IMR-90 (cell line): Measurements from ENCODE around the gene TP53TG3E. TPM values are rescaled to one million over a fixed set of nuclear protein-coding genes. Genes with fewer than 3 reads are reported as not detected.
"Not testable (repeated sequence)": the region's sequence is repeated elsewhere in the genome, so short reads cannot be mapped to it uniquely, and the experiment has no call there.

Experiments
- ATAC-seq: fragments of 200-7000 bp; cut with Tn5 transposase; 2 replicates; pipeline ENCODE4 v1.9.1; 2020; ENCODE audit warnings: low read depth, mild to moderate bottlenecking, moderate library complexity
- BruUV-seq: library from RNA; stranded (reverse); fragments of 400-500 nt; replicated peaks from 2 replicates; lab custom pipeline; 2021; lab: Mats Ljungman, UMichigan
- CTCF ChIA-PET: fragments of 300-600 bp; formaldehyde crosslinking; extraction: SDS; loops from one replicate; lab custom pipeline; 2021; ENCODE audit warnings: antibody characterized with exemption; lab: Yijun Ruan, JAX
- POLR2A ChIA-PET: fragments of 300-600 bp; sonication (Branson Sonifier 250); formaldehyde crosslinking; loops from one replicate; lab custom pipeline; 2022; ENCODE audit warnings: antibody characterized with exemption; ENCODE audit not compliant: unreplicated experiment; lab: Charles Lee
- DNase-seq: peaks from one replicate; pipeline ENCODE4 v3.0.0; 2013
- H2AFZ ChIP-seq: replicated peaks from 2 replicates; pipeline ENCODE3; 2013; ENCODE audit warnings: low read length, mild to moderate bottlenecking; ENCODE audit not compliant: poor library complexity
- H2AK5ac ChIP-seq: 2 replicates; pipeline ENCODE4 v1.6.1; 2013; ENCODE audit warnings: low read depth, low read length, inconsistent platforms
- H2AK9ac ChIP-seq: replicated peaks from 2 replicates; pipeline ENCODE3; 2013; ENCODE audit warnings: mild to moderate bottlenecking, low read depth, low read length, moderate library complexity; ENCODE audit not compliant: poor library complexity
- H2BK120ac ChIP-seq: 2 replicates; pipeline ENCODE4 v1.6.1; 2013; ENCODE audit warnings: low read depth, low read length, inconsistent platforms
- H2BK15ac ChIP-seq: 3 replicates; pipeline ENCODE4 v1.6.1; 2013; ENCODE audit warnings: low read depth, low read length, inconsistent platforms
- H2BK20ac ChIP-seq: 2 replicates; pipeline ENCODE4 v1.6.1; 2013; ENCODE audit warnings: low read depth, mild to moderate bottlenecking, inconsistent platforms, low read length, moderate library complexity
- H2BK5ac ChIP-seq: 2 replicates; pipeline ENCODE4 v1.6.1; 2013; ENCODE audit warnings: mild to moderate bottlenecking, low read depth, low read length, inconsistent platforms; ENCODE audit not compliant: poor library complexity, severe bottlenecking
- H3K14ac ChIP-seq: replicated peaks from 2 replicates; pipeline ENCODE4 v1.6.1; 2013; ENCODE audit warnings: low read depth, low read length, inconsistent platforms
- H3K18ac ChIP-seq: 2 replicates; pipeline ENCODE4 v1.6.1; 2013; ENCODE audit warnings: low read depth, low read length, control low read depth
- H3K23ac ChIP-seq: 2 replicates; pipeline ENCODE4 v1.6.1; 2013; ENCODE audit warnings: low read depth, low read length, inconsistent platforms
- H3K27ac ChIP-seq: 2 replicates; pipeline ENCODE4 v1.5.1; 2013; ENCODE audit warnings: mild to moderate bottlenecking, control low read depth, low read length; ENCODE audit not compliant: insufficient read depth
- H3K27me3 ChIP-seq: 2 replicates; pipeline ENCODE4 v1.6.1; 2013; ENCODE audit warnings: low read length; ENCODE audit not compliant: control insufficient read depth, insufficient read depth
- H3K36me3 ChIP-seq: 2 replicates; pipeline ENCODE4 v1.6.1; 2013; ENCODE audit warnings: low read length, mixed read lengths; ENCODE audit not compliant: control insufficient read depth, insufficient read depth
- H3K4ac ChIP-seq: 2 replicates; pipeline ENCODE4 v1.6.1; 2013; ENCODE audit warnings: low read depth, low read length, inconsistent platforms
- H3K4me1 ChIP-seq: 2 replicates; pipeline ENCODE4 v1.6.1; 2013; ENCODE audit warnings: low read length, mixed read lengths; ENCODE audit not compliant: control insufficient read depth, insufficient read depth
- H3K4me2 ChIP-seq: 2 replicates; pipeline ENCODE4 v1.6.1; 2013; ENCODE audit warnings: low read depth, mild to moderate bottlenecking, control low read depth, low read length, moderate library complexity
- H3K4me3 ChIP-seq: 2 replicates; pipeline ENCODE4 v1.5.1; 2013; ENCODE audit warnings: low read depth, mild to moderate bottlenecking, control low read depth, low read length, moderate library complexity; ENCODE audit not compliant: insufficient read depth
- H3K56ac ChIP-seq: 2 replicates; pipeline ENCODE4 v1.6.1; 2013; ENCODE audit warnings: low read length, inconsistent platforms; ENCODE audit not compliant: insufficient read depth; ENCODE audit errors: extremely low read depth
- H3K79me1 ChIP-seq, 2 experiments: 2 replicates each; pipeline ENCODE4 v1.6.1; 2013; ENCODE audit warnings: low read length in 2 of 2, inconsistent platforms in 1 of 2, low read depth in 1 of 2
- H3K9ac ChIP-seq: 2 replicates; pipeline ENCODE4 v1.6.1; 2013; ENCODE audit warnings: low read depth, low read length, control low read depth
- H3K9me1 ChIP-seq: 2 replicates; pipeline ENCODE4 v1.6.1; 2013; ENCODE audit warnings: low read length, inconsistent platforms; ENCODE audit not compliant: insufficient read depth
- H3K9me3 ChIP-seq: 2 replicates; pipeline ENCODE4 v1.6.1; 2013; ENCODE audit warnings: low read length; ENCODE audit not compliant: control insufficient read depth, insufficient read depth
- H4K20me1 ChIP-seq: 2 replicates; pipeline ENCODE4 v1.6.1; 2013; ENCODE audit warnings: low read length, inconsistent platforms; ENCODE audit not compliant: insufficient read depth
- H4K5ac ChIP-seq: 2 replicates; pipeline ENCODE4 v1.6.1; 2013; ENCODE audit warnings: mild to moderate bottlenecking, low read depth, low read length, control low read depth
- H4K8ac ChIP-seq, 2 experiments: 2 replicates each; pipeline ENCODE4 v1.6.1; 2013; ENCODE audit warnings: low read depth in 2 of 2, low read length in 2 of 2, control low read depth in 1 of 2, inconsistent platforms in 1 of 2
- H4K91ac ChIP-seq: 2 replicates; pipeline ENCODE4 v1.6.1; 2013; ENCODE audit warnings: low read depth, low read length, inconsistent platforms; ENCODE audit not compliant: insufficient read depth
- WGBS, 2 experiments: methylation state at CpG; one replicate each; pipeline versions ENCODE4 v1.1.5 to v1.1.7; 2013; ENCODE audit warnings: missing lambda C conversion rate in 2 of 2; ENCODE audit not compliant: insufficient read length in 1 of 2; ENCODE audit errors: extremely low coverage in 2 of 2; 5-methylcytosine and 5-hydroxymethylcytosine counted together
- dilution Hi-C: fragments of 300-500 bp; cut with HindIII; formaldehyde crosslinking; loops from one replicate; pipeline ENCODE4 v1.14.3; 2018; ENCODE audit warnings: low sequenced_read_pairs; ENCODE audit not compliant: unreplicated experiment
- in situ Hi-C: fragments of 300-500 bp; cut with MboI; formaldehyde crosslinking; loops from 3 replicates; pipeline ENCODE4 v1.14.3; 2019; ENCODE audit warnings: low sequenced_read_pairs, inconsistent platforms, mixed read lengths
- intact Hi-C: fragments of 100-400 bp; cut with micrococcal nuclease; formaldehyde crosslinking; loops from 2 replicates; pipeline ENCODE4 v1.10.0; 2022
- microRNA-seq, 2 experiments: library from miRNA; stranded (forward) in 1 of 2; unstranded in 1 of 2; fragments of 10-50 nt in 1 of 2; fragments of <30 nt in 1 of 2; gene quantifications in 1 of 2; microRNA quantifications in 1 of 2; one replicate each; pipeline versions ENCODE3 to v1.1.0; 2013 to 2020; ENCODE audit not compliant: insufficient read depth in 1 of 2, insufficient read length in 1 of 2, unreplicated experiment in 1 of 2
- polyA plus RNA-seq, 3 experiments: library from polyadenylated mRNA; depleted of rRNA; stranded (reverse); fragments of >200 nt; gene quantifications; 2 replicates each; pipeline ENCODE4 v1.2.3, GENCODE V29; 2012; ENCODE audit warnings: low replicate concordance in 1 of 3
- small RNA-seq, 5 experiments: library from RNA; depleted of rRNA; stranded (forward); fragments of <200 nt; gene quantifications; one replicate each; pipeline ENCODE3, GENCODE V24; 2012
- total RNA-seq: library from RNA; depleted of rRNA; stranded (reverse); fragments of >200 nt; gene quantifications from 2 replicates; pipeline ENCODE4 v1.2.3, GENCODE V29; 2012; rRNA removed

The TP53TG3E gene
- total and polyA plus RNA-seq, 2 of the 4 experiments (the other 2 are of a cell fraction): 0.03 TPM; not detected in 1

GRCh38 chr16:33339093-33340061 lies 35.3 kb downstream of the TP53TG3E start:
- H2BK5ac ChIP-seq, H3K4ac ChIP-seq, in situ Hi-C loops, H2AFZ ChIP-seq, H2BK120ac ChIP-seq, H3K23ac ChIP-seq, POLR2A ChIA-PET, H3K27me3 ChIP-seq, H3K9ac ChIP-seq, H4K8ac ChIP-seq, H3K4me3 ChIP-seq, intact Hi-C loops, H3K79me1 ChIP-seq, ATAC-seq, H4K91ac ChIP-seq, H2AK5ac ChIP-seq, H3K4me2 ChIP-seq, dilution Hi-C loops, H3K36me3 ChIP-seq, H2AK9ac ChIP-seq, DNase-seq, H3K4me1 ChIP-seq, H3K27ac ChIP-seq, H3K14ac ChIP-seq, H3K56ac ChIP-seq, H4K20me1 ChIP-seq, H2BK15ac ChIP-seq, BruUV-seq, H3K18ac ChIP-seq, H2BK20ac ChIP-seq, H3K9me1 ChIP-seq, CTCF ChIA-PET, H4K5ac ChIP-seq: not testable (repeated sequence)
- peaks cover 15% of the 10 kb centered on the region for H3K9me3 ChIP-seq
- 48% methylated on average over 3 of the region's 4 CpGs; no CpG with 5 or more reads in 1 of the 2 experiments for WGBS, 2 experiments

Small RNAs within 50 kb of the gene (microRNA-seq; reads per million reads assigned to microRNA genes)
- gene AC141257.3 (ENCODE audit: insufficient read depth, insufficient read length): not detected

Small RNAs within 50 kb of the gene (small RNA-seq; reads per million reads assigned to genes)
- 0 reads per million in 5 experiments for gene AC141257.3

Other genes starting within 250 kb of the TP53TG3E start
- gene TP53TG3C, start 110.1 kb upstream of the TP53TG3E start, total RNA-seq: not detected in 2 replicates
- not detected in 2 replicates for gene TP53TG3C, start 110.1 kb upstream of the TP53TG3E start, polyA plus RNA-seq (2012; rRNA removed)
- not detected in 2 replicates for gene TP53TG3B, start 56.5 kb downstream of the TP53TG3E start, total RNA-seq
- not detected in 2 replicates for gene TP53TG3B, start 56.5 kb downstream of the TP53TG3E start, polyA plus RNA-seq (2012; rRNA removed)
- gene TP53TG3F, start 155.3 kb downstream of the TP53TG3E start, total RNA-seq: not detected in 2 replicates
- gene TP53TG3F, start 155.3 kb downstream of the TP53TG3E start, polyA plus RNA-seq (2012; rRNA removed): not detected in 2 replicates